A549 (cell line): Measurements from ENCODE around the gene LRRC45.

Experiments
- CEBPB ChIP-seq, 2 experiments: fragments of >200 bp in 1 of 2; sonication (Bioruptor Twin) in 1 of 2; formaldehyde crosslinking in 1 of 2; IDR thresholded peaks; 2 replicates each; pipeline ENCODE4 v1.6.1; 2012 to 2016
- CHD2 ChIP-seq: fragments of 150-350 bp; IDR thresholded peaks from 2 replicates; pipeline ENCODE4 v1.6.1; 2014; ENCODE audit warnings: low read length; ENCODE audit not compliant: partially characterized antibody
- CTCF ChIP-seq: fragments of >200 bp; sonication (Bioruptor Twin); formaldehyde crosslinking; IDR thresholded peaks from 3 replicates; pipeline ENCODE4 v1.5.1; 2016
- EP300 ChIP-seq, 2 experiments: fragments of >200 bp; sonication (Bioruptor Twin); formaldehyde crosslinking; IDR thresholded peaks; 2 replicates in 1 of 2; 3 replicates in 1 of 2; pipeline ENCODE4 v1.6.1; 2016 to 2017
- JUNB ChIP-seq: fragments of >200 bp; sonication (Bioruptor Twin); formaldehyde crosslinking; IDR thresholded peaks from 2 replicates; pipeline ENCODE4 v1.6.1; 2016
- NR3C1 ChIP-seq: fragments of >200 bp; sonication (Bioruptor Twin); formaldehyde crosslinking; IDR thresholded peaks from 3 replicates; pipeline ENCODE4 v1.6.1; 2017
- POLR2A ChIP-seq: IDR thresholded peaks from 2 replicates; pipeline ENCODE4 v1.6.1; 2012; ENCODE audit warnings: mild to moderate bottlenecking, low read length
- RAD21 ChIP-seq, 2 experiments: fragments of >200 bp in 1 of 2; sonication (Bioruptor Twin) in 1 of 2; formaldehyde crosslinking in 1 of 2; IDR thresholded peaks in 1 of 2; conservative IDR thresholded peaks in 1 of 2; 2 replicates in 1 of 2; 3 replicates in 1 of 2; pipeline ENCODE4 v1.6.1; 2012 to 2018; ENCODE audit warnings: inconsistent platforms in 1 of 2
- RFX5 ChIP-seq: fragments of 450-650 bp; IDR thresholded peaks from 2 replicates; pipeline ENCODE4 v1.7.1; 2014; ENCODE audit warnings: antibody characterized with exemption, mild to moderate bottlenecking, moderate library complexity
- SREBF2 ChIP-seq: fragments of 450-650 bp; IDR thresholded peaks from 2 replicates; pipeline ENCODE4 v1.6.1; 2014; ENCODE audit warnings: mild to moderate bottlenecking, moderate library complexity
- ZNF302 ChIP-seq: fragments of 250-450 bp; sonication (Bioruptor Pico); IDR thresholded peaks from 2 replicates; pipeline ENCODE4 v1.9.0; 2021; ENCODE audit warnings: inconsistent platforms, mild to moderate bottlenecking, moderate library complexity
- TF ChIP-seq, protein P1 (sequence below): fragments of 200-600 bp; sonication (generic); IDR thresholded peaks from 2 replicates; pipeline ENCODE4 v1.6.1; 2016; ENCODE audit warnings: antibody characterized with exemption, mild to moderate bottlenecking, moderate library complexity
- TF ChIP-seq, protein P2 (sequence below): IDR thresholded peaks from 2 replicates; pipeline ENCODE4 v1.6.1; 2012

DNA sequence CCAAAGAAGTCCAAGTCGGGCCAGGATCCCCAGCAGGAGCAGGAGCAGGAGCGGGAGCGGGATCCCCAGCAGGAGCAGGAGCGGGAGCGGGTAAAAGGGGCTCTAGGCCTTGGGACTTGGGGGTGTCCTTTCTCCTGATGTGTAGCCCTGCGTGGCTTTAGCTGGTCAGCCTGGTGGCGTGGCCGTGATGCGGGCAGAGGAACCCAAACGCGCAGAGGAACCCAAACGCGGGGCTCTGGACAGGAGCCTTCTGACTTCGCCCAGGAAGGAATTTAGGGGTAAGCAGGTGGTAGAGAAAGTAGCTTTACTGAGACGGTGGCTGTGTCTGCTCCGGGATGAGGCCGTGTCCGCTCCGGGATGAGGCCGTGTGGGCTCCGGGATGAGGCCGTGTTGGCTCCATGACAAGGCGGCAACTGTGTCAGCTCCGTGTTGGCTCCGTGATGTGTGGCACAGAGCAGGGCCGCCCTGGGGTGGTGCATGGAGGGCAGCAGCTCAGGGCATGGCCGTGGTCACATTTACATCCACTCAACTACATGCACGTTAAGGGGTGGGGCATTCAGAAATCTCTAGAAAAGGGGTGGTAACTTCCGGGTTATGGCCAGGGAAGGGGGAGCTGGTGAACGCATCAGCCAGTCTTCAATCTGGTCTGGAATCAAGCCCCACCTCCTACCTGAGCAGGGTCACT is 26.2 kb upstream of the LRRC45 start:
- no peak for TF ChIP-seq ZNF302 (CRISPR knock-in tag)
- no peak for TF ChIP-seq CTCF
- TF ChIP-seq RAD21 (conservative IDR thresholded peaks at IDR 0.05 in 1 of 2, IDR thresholded peaks at IDR 0.05 in 1 of 2), result no peak
- no peak for TF ChIP-seq POLR2A
- TF ChIP-seq CEBPB (IDR thresholded peaks at IDR 0.05), result no peak
- TF ChIP-seq, protein P1, sequence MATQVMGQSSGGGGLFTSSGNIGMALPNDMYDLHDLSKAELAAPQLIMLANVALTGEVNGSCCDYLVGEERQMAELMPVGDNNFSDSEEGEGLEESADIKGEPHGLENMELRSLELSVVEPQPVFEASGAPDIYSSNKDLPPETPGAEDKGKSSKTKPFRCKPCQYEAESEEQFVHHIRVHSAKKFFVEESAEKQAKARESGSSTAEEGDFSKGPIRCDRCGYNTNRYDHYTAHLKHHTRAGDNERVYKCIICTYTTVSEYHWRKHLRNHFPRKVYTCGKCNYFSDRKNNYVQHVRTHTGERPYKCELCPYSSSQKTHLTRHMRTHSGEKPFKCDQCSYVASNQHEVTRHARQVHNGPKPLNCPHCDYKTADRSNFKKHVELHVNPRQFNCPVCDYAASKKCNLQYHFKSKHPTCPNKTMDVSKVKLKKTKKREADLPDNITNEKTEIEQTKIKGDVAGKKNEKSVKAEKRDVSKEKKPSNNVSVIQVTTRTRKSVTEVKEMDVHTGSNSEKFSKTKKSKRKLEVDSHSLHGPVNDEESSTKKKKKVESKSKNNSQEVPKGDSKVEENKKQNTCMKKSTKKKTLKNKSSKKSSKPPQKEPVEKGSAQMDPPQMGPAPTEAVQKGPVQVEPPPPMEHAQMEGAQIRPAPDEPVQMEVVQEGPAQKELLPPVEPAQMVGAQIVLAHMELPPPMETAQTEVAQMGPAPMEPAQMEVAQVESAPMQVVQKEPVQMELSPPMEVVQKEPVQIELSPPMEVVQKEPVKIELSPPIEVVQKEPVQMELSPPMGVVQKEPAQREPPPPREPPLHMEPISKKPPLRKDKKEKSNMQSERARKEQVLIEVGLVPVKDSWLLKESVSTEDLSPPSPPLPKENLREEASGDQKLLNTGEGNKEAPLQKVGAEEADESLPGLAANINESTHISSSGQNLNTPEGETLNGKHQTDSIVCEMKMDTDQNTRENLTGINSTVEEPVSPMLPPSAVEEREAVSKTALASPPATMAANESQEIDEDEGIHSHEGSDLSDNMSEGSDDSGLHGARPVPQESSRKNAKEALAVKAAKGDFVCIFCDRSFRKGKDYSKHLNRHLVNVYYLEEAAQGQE, result no peak
- TF ChIP-seq, protein P2, sequence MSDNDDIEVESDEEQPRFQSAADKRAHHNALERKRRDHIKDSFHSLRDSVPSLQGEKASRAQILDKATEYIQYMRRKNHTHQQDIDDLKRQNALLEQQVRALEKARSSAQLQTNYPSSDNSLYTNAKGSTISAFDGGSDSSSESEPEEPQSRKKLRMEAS, result no peak
- no peak for TF ChIP-seq RFX5
- no peak for TF ChIP-seq NR3C1
- TF ChIP-seq SREBF2, result no peak
- no peak for TF ChIP-seq JUNB
- no peak for TF ChIP-seq EP300 (IDR thresholded peaks at IDR 0.05)
- TF ChIP-seq CHD2, result no peak
